K562 (cell line): ENCODE results near the gene HIVEP3. TPM values are rescaled to one million over a fixed set of nuclear protein-coding genes. Genes with fewer than 3 reads are reported as not detected.

ENCODE experiments used
- ATAC-seq: fragments of 200-7000 bp; cut with Tn5 transposase; 3 replicates; pipeline ENCODE4 v1.9.1; 2020; ENCODE audit warnings: moderate library complexity
- BruUV-seq: library from RNA; stranded (reverse); fragments of 400-500 nt; replicated peaks from 2 replicates; lab custom pipeline; 2021; lab: Mats Ljungman, UMichigan
- CTCF ChIA-PET: fragments of 300-600 bp; formaldehyde crosslinking; extraction: SDS; loops from one replicate; lab custom pipeline; 2021; ENCODE audit warnings: low intra/inter-chr PET ratio; lab: Yijun Ruan, JAX
- POLR2A ChIA-PET: fragments of 300-600, 350-650 bp; sonication (Branson Sonifier 250); formaldehyde crosslinking; extraction: SDS; loops from one replicate; lab custom pipeline; 2021; ENCODE audit warnings: antibody characterized with exemption, inconsistent platforms; lab: Yijun Ruan, JAX
- DNase-seq, 4 experiments: peaks; one replicate each; pipeline versions ENCODE4 v3.0.0 to v3.0.0-alpha.2; 2011 to 2018; ENCODE audit warnings: low spot score in 3 of 4, mixed read lengths in 3 of 4; ENCODE audit errors: extremely low read depth in 1 of 4
- FAIRE-seq: peaks from 2 replicates; lab custom pipeline; 2011; peaks lifted over from hg19 to GRCh38; lab: Jason Lieb, UNC
- H2AFZ ChIP-seq: 2 replicates; pipeline ENCODE4 v1.6.0; 2011; ENCODE audit warnings: low read depth, low read length, control low read depth, inconsistent platforms
- H3K27ac ChIP-seq: fragments of 200-600 bp; 3 replicates; pipeline ENCODE4 v1.8.0; 2011; ENCODE audit warnings: low read depth, mild to moderate bottlenecking, control low read depth, inconsistent platforms, low read length, moderate library complexity, mixed read lengths; ENCODE audit errors: extremely low read depth
- H3K27me3 ChIP-seq, 2 experiments: fragments of 300-600 bp in 1 of 2; 2 replicates in 1 of 2; 3 replicates in 1 of 2; pipeline versions ENCODE4 v1.6.0 to v1.8.0; 2011; ENCODE audit warnings: inconsistent platforms in 2 of 2, low read length in 2 of 2, mild to moderate bottlenecking in 1 of 2, mixed read lengths in 1 of 2, moderate library complexity in 1 of 2; ENCODE audit not compliant: control insufficient read depth in 2 of 2, insufficient read depth in 2 of 2
- H3K36me3 ChIP-seq: fragments of 300-600 bp; 3 replicates; pipeline ENCODE4 v1.8.0; 2011; ENCODE audit warnings: mild to moderate bottlenecking, low read length, inconsistent platforms; ENCODE audit not compliant: control insufficient read depth, insufficient read depth
- H3K4me1 ChIP-seq, 2 experiments: fragments of 200-600 bp in 1 of 2; replicated peaks in 1 of 2; 2 replicates in 1 of 2; 3 replicates in 1 of 2; pipeline versions ENCODE4 v1.5.1 to v1.8.0; 2011; ENCODE audit warnings: inconsistent platforms in 2 of 2, low read length in 2 of 2, mild to moderate bottlenecking in 1 of 2, mixed read lengths in 1 of 2, moderate library complexity in 1 of 2; ENCODE audit not compliant: control insufficient read depth in 2 of 2, insufficient read depth in 2 of 2
- H3K4me2 ChIP-seq: 2 replicates; pipeline ENCODE4 v1.6.1; 2011; ENCODE audit warnings: low read length, control low read depth, inconsistent platforms, mixed read lengths; ENCODE audit not compliant: insufficient read depth
- H3K4me3 ChIP-seq: fragments of 200-600 bp; sonication (generic), shearing (Covaris generic); 2 replicates; pipeline ENCODE4 v1.5.1; 2016; ENCODE audit warnings: control low read depth, inconsistent platforms
- H3K79me2 ChIP-seq: fragments of 200-600 bp; 3 replicates; pipeline ENCODE4 v1.8.0; 2011; ENCODE audit warnings: low read length, inconsistent platforms; ENCODE audit not compliant: control insufficient read depth, insufficient read depth
- H3K9ac ChIP-seq, 2 experiments: 2 replicates each; pipeline versions ENCODE4 v1.6.0 to v1.6.1; 2011; ENCODE audit warnings: low read depth in 2 of 2, low read length in 2 of 2, control low read depth in 1 of 2, inconsistent platforms in 1 of 2, mild to moderate bottlenecking in 1 of 2, mixed read lengths in 1 of 2; ENCODE audit not compliant: insufficient read depth in 1 of 2
- H3K9me1 ChIP-seq: one replicate; pipeline ENCODE4 v1.6.0; 2011; ENCODE audit warnings: inconsistent platforms, mild to moderate bottlenecking, low read length, moderate library complexity; ENCODE audit not compliant: control insufficient read depth, insufficient read depth
- H3K9me3 ChIP-seq: replicated peaks from 2 replicates; pipeline ENCODE4 v1.5.1; 2011; ENCODE audit warnings: low read depth, low read length, inconsistent platforms; ENCODE audit not compliant: control insufficient read depth, insufficient read depth
- H4K20me1 ChIP-seq: replicated peaks from 2 replicates; pipeline ENCODE4 v1.6.1; 2011; ENCODE audit warnings: low read length, inconsistent platforms, mixed read lengths; ENCODE audit not compliant: control insufficient read depth, insufficient read depth
- GTF2A2 ChIP-seq: IDR thresholded peaks from 2 replicates; pipeline ENCODE4 v1.6.1; 2016; ENCODE audit warnings: mild to moderate bottlenecking, missing genetic modification characterization, missing compliant biosample characterization
- NR2C2 ChIP-seq, 2 experiments: fragments of 200-800 bp in 1 of 2; sonication (Bioruptor generic) in 1 of 2; sonication (generic) in 1 of 2; formaldehyde crosslinking in 1 of 2; IDR thresholded peaks; 2 replicates each; pipeline versions ENCODE4 v1.6.1 to v1.8.0; 2016 to 2022; ENCODE audit warnings: mild to moderate bottlenecking in 1 of 2, missing compliant biosample characterization in 1 of 2, missing genetic modification characterization in 1 of 2, missing genetic modification reagents in 1 of 2
- PREB ChIP-seq: sonication (generic); formaldehyde crosslinking; IDR thresholded peaks from 2 replicates; pipeline ENCODE4 v1.8.1; 2023; ENCODE audit warnings: mild to moderate bottlenecking, missing genetic modification reagents
- SPI1 ChIP-seq: IDR thresholded peaks from 2 replicates; pipeline ENCODE4 v1.6.1; 2011; ENCODE audit warnings: low read depth, low read length, control low read depth, borderline replicate concordance
- TBL1XR1 ChIP-seq, 2 experiments: IDR thresholded peaks; 2 replicates each; pipeline ENCODE4 v1.6.1; 2012; ENCODE audit warnings: improper control_type of control experiment in 2 of 2, low read length in 2 of 2, mild to moderate bottlenecking in 1 of 2
- TFAP4 ChIP-seq: sonication (generic); formaldehyde crosslinking; IDR thresholded peaks from 2 replicates; pipeline ENCODE4 v1.8.0; 2022; ENCODE audit warnings: missing genetic modification reagents, mild to moderate bottlenecking, moderate library complexity, borderline replicate concordance
- WGBS: fragments of 100-300 bp; shearing (Covaris generic); methylation state at CpG from one replicate; pipeline ENCODE4 v1.1.6; 2016; ENCODE audit warnings: low coverage, mixed read lengths; ENCODE audit not compliant: insufficient coverage; ENCODE audit errors: missing lambda C conversion rate; 5-methylcytosine and 5-hydroxymethylcytosine counted together
- in situ Hi-C: fragments of 300-500 bp; cut with MboI; formaldehyde crosslinking; loops from 4 replicates; pipeline ENCODE4 v1.15.0; 2018; ENCODE audit warnings: inconsistent platforms, mixed read lengths
- intact Hi-C: fragments of 100-400 bp; cut with micrococcal nuclease; formaldehyde crosslinking; loops from 2 replicates; pipeline ENCODE4 v1.14.2; 2022
- polyA plus RNA-seq, 8 experiments: library from polyadenylated mRNA; depleted of rRNA in 4 of 8; stranded (reverse) in 5 of 8; unstranded in 3 of 8; fragments of >200 nt; fragmentation: Nextera tagmentation in 2 of 8; fragmentation: Illumina TruSeq in 1 of 8; extraction: Ambion mirVana in 2 of 8; extraction: Trizol in 1 of 8; gene quantifications; 2 replicates each; pipeline versions ENCODE4 v1.2.1 to v1.2.3, GENCODE V29; 2011 to 2014; ENCODE audit warnings: inconsistent platforms in 1 of 8, missing spikeins in 1 of 8
- total RNA-seq, 7 experiments: library from RNA; depleted of rRNA in 6 of 7; stranded (reverse); fragments of >200 nt in 6 of 7; fragmentation: Illumina TruSeq in 2 of 7; extraction: Trizol in 2 of 7; gene quantifications; 2 replicates each; pipeline versions ENCODE4 v1.2.1 to v1.2.3, GENCODE V29; 2011 to 2021; ENCODE audit warnings: low replicate concordance in 1 of 7

The HIVEP3 gene
- total and polyA plus RNA-seq, 9 of the 15 experiments (the other 6 are each of a cell fraction or from before 2014, with no cell fraction given) = 0.09 to 0.58 (median 0.34) TPM; not detected in 1

- no peak for TF ChIP-seq TFAP4
- no peak for TF ChIP-seq PREB
- TF ChIP-seq GTF2A2 (tag) = no peak
- TF ChIP-seq TBL1XR1 (IDR thresholded peaks at IDR 0.05; ENCODE audit: low read length in 2 of 2) = no peak
These were observed 378.7 kb downstream of the HIVEP3 start (continued) for GRCh38 chr1:41539999-41540398.

GRCh38 chr1:41539418-41539805, 379.3 kb downstream of the HIVEP3 start:
- BruUV-seq = no TSS peak
- POLR2A ChIA-PET = interaction anchor here (0.8 kb wide), 2 partner anchors 77 to 230 kb away, joined by 3 read pairs; no protein-coding TSS in a partner anchor
- ATAC-seq (no peak), DNase-seq (no peak), FAIRE-seq (no peak)
- Histone ChIP-seq H3K9ac (no peak overlapping the region), H3K4me3 (no peak overlapping the region), H4K20me1 (no peaks in the 10 kb centered on the region), H3K9me3 (no peaks in the 10 kb centered on the region), H2AFZ (no peak overlapping the region), H3K9me1 (peaks cover 3% of the 10 kb centered on the region), H3K27ac (no peak overlapping the region), H3K4me1 (peaks cover 3 to 10% of the 10 kb centered on the region in 2 experiments; a peak in 3 of 5 replicates), H3K27me3 (peaks cover 20 to 61% of the 10 kb centered on the region in 2 experiments), H3K79me2 (no peaks in the 10 kb centered on the region), H3K4me2 (no peak overlapping the region), H3K36me3 (no peaks in the 10 kb centered on the region)
- TF ChIP-seq NR2C2 (CRISPR knock-in tag; IDR thresholded peaks at IDR 0.05) (no peak), NR2C2 (tag; IDR thresholded peaks at IDR 0.05) (no peak), SPI1 (peak; percentile 44; the same call in 1 of the 2 replicates)
- CTCF ChIA-PET = no interaction called here
- in situ Hi-C loops = no loop called here
- intact Hi-C loops = no loop called here
- 2% methylated on average over 6 of the region's 6 CpGs for WGBS
